Activated CD4-positive, alpha-beta T cell treated with anti-CD3 and anti-CD28 coated beads, Interleukin-2, amount 10 ng/mL, durations not matched to agents 24 days and 14 days (primary cell): ENCODE results near the gene SIN3B. TPM values are rescaled to one million over a fixed set of nuclear protein-coding genes. Genes with fewer than 3 reads are reported as not detected.

Source experiments
- DNase-seq: peaks from one replicate; pipeline ENCODE4 v3.0.0; 2022
- H3K27ac Mint-ChIP-seq: one replicate; pipeline ENCODE4 v1.8.0; 2022; ENCODE audit warnings: mild to moderate bottlenecking, mixed read lengths
- H3K27me3 Mint-ChIP-seq: one replicate; pipeline ENCODE4 v1.8.0; 2022; ENCODE audit warnings: mixed read lengths
- H3K36me3 Mint-ChIP-seq: one replicate; pipeline ENCODE4 v1.8.0; 2022; ENCODE audit warnings: low read depth, mild to moderate bottlenecking, mixed read lengths
- H3K4me1 Mint-ChIP-seq: one replicate; pipeline ENCODE4 v1.8.0; 2021; ENCODE audit warnings: mixed read lengths
- H3K4me3 Mint-ChIP-seq: one replicate; pipeline ENCODE4 v1.8.0; 2022; ENCODE audit warnings: mild to moderate bottlenecking, moderate library complexity, mixed read lengths
- H3K9me3 Mint-ChIP-seq: one replicate; pipeline ENCODE4 v1.8.0; 2021; ENCODE audit warnings: mixed read lengths
- intact Hi-C: fragments of 100-400 bp; cut with micrococcal nuclease; formaldehyde crosslinking; loops from one replicate; pipeline ENCODE4 v1.15.1; 2023
- total RNA-seq: library from RNA; stranded (reverse); gene quantifications from 2 replicates; pipeline ENCODE4 v1.2.3, GENCODE V29; 2022

The SIN3B gene
- total RNA-seq, 1 donor from 2014 or later = 43.9 TPM

DNA sequence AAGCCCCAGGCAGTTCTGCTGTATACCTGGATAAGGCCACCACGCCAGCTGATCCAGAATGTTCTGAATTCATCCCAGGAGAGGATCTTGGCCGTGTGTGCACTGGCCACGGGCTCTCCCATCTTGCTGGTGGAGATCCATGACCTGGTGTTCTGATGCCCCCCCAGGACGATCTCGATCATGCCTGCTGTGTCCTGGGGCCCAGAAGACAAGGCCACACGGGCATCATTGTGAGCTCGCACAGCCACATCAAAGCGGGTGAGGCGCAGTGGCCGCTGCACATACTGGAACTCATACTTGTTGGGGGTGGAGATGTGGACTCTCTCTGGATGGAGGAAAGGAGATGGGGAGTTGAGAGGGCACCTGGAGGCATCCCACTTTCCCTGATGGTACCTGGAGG, 99.7 kb downstream of the SIN3B start:
- no peak overlapping the region for H3K27ac Mint-ChIP-seq
- no peaks in the 10 kb centered on the region for H3K36me3 Mint-ChIP-seq
- no peak for DNase-seq
- peaks cover 2% of the 10 kb centered on the region for H3K27me3 Mint-ChIP-seq
- H3K4me1 Mint-ChIP-seq = no peaks in the 10 kb centered on the region
- intact Hi-C loops = no loop called here
- peaks cover 33% of the 10 kb centered on the region for H3K9me3 Mint-ChIP-seq
- H3K4me3 Mint-ChIP-seq = no peak overlapping the region

Other genes starting within 250 kb of the SIN3B start
- gene MED26, start 201.2 kb upstream of the SIN3B start, total RNA-seq = 15.5 and 16.8 TPM in 2 replicates
- gene SMIM7, start 169.3 kb upstream of the SIN3B start, total RNA-seq = 66.1 and 69.9 TPM in 2 replicates
- 0.42 and 0.83 TPM in 2 replicates for gene TMEM38A, start 168.3 kb upstream of the SIN3B start, total RNA-seq
- gene NWD1, start 109.6 kb upstream of the SIN3B start, total RNA-seq = not detected in 2 replicates
- gene F2RL3, start 59.6 kb downstream of the SIN3B start, total RNA-seq = not detected in 2 replicates
- 0.28 and 0.33 TPM in 2 replicates for gene CPAMD8, start 197.4 kb downstream of the SIN3B start, total RNA-seq
- 32.5 and 35.0 TPM in 2 replicates for gene HAUS8, start 246.1 kb downstream of the SIN3B start, total RNA-seq
- 120 TPM in 2 replicates for gene MYO9B, start 246.4 kb downstream of the SIN3B start, total RNA-seq